DLD1 (cell line): ENCODE data around the gene CFAP299.

Experiments
- in situ Hi-C: cut with HindIII; loops from 2 replicates; pipeline ENCODE4 v1.10.0; 2017; ENCODE audit warnings: low sequenced_read_pairs

Gene CFAP299

GRCh38 chr4:80386281-80386886, 50.9 kb downstream of the CFAP299 start:
- in situ Hi-C loops: no loop called here

GRCh38 chr4:80387390-80388283, 52.1 kb downstream of the CFAP299 start:
- in situ Hi-C loops: no loop called here

DNA sequence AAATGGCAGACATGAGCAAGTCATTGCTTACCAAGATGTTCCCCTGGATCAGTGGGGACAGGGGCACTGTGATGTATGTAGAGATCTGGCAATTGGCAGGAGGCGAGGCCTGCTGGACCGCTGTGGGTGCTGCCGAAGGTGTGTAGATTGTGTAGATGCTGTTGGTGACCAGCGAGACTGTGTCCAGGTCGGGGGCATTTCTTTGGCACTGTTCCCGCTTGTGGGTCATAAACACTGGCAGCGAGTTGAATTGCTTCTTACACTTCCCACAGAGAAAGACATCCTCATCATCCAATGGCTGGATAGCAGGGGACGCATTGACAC, 52.7 kb downstream of the CFAP299 start:
- in situ Hi-C loops: no loop called here

GRCh38 chr4:80390178-80390577, 54.6 kb downstream of the CFAP299 start:
- in situ Hi-C loops: no loop called here

- in situ Hi-C loops: no loop called here
These were observed 57.9 kb downstream of the CFAP299 start for GRCh38 chr4:80393246-80393969.

DNA sequence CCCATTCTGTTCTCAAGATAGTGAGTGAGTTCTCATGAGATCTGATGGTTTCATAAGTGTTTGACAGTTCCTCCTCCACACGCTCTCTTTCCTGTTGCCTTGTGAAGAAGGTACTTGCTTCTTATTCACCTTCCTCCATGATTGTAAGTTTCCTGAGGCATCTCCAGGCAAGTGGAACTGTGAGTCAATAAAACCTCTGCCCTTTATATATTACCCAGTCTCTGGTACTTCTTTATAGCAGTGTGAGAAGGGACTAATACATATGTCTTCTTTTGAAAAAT, 58.4 kb downstream of the CFAP299 start:
- in situ Hi-C loops: no loop called here

DNA sequence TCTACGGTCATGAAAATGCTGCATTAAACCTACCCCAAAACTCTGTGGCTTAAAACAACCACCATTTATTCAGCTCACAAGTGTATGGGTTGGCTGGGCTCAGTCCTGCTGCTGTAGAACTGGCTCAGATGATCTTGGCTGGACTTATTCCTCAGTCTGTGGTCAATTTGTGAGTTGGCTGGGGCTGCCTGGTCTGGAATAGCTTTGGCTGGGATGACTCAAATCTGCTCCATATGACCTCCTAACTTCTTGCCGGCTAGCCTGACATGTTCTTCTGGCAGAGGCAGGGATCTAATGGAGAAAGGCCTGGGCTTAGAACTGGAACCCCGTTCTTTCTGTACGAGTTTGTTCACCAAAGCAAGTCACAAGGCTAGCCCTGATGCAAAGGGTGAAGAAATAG, 71.7 kb downstream of the CFAP299 start:
- in situ Hi-C loops: no loop called here

DNA sequence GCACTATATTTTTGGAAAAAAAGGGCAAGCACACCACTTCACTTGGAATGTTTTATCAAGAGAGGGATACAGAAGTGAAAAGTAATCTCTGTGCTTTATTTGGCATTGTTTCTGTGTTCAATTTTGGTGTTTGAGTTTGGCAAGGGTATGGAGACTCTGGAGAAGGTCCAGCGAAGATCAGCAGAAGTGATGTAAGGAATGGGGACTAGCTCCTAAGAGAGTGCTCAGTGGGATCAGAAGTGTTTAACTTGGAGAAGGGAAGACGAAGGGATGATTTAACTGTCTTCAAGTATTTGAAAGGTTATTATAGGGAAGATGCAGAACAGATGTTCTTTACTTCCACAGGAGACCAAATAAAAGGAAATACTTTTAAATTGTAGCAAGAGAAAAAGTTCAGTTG, 74.3 kb downstream of the CFAP299 start:
- in situ Hi-C loops: no loop called here

GRCh38 chr4:80412322-80412721, 76.8 kb downstream of the CFAP299 start:
- in situ Hi-C loops: no loop called here

- in situ Hi-C loops: no loop called here
These were observed 77.6 kb downstream of the CFAP299 start for GRCh38 chr4:80413086-80413485.

GRCh38 chr4:80417019-80417418, 81.5 kb downstream of the CFAP299 start:
- in situ Hi-C loops: no loop called here

DNA sequence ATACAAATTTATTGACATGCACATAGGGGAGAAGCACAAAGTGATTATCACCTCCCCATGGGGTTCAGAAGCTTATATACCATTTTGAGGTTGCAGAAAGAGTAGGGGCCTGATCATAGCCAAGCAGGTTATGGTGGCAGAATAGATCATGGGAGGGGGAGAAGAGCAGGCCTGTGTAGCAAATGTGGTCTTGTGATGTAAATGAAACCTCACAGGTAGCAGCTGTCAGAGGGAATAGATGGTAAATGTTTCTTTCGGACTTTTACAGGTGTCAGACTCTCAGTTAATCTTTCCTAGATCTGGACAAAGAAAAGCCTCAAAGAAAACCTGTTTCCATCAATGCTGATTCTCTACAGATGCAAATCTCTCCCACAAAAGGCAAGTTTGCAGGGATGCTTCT, 84.4 kb downstream of the CFAP299 start:
- in situ Hi-C loops: no loop called here

DNA sequence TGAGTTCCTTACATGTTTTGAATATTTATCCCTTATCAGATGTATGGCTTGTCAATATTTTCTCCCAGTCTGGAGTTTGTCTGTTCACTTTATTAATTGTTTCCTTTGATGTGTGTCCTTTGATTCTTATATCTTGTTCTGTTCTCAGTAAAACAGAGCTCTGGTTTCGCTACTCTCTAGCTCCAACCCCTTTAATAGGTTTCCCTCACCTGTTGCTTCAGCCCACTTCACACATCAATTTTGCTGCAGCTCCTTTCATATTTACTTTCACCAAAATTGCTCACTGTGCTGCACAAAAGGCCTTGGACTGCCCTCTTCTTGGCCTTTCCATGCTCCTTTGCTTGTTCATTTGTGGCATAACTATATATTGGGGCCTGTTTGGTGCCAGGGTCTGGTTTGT, 85.1 kb downstream of the CFAP299 start:
- in situ Hi-C loops: no loop called here

GRCh38 chr4:80422727-80423404, 87.3 kb downstream of the CFAP299 start:
- in situ Hi-C loops: no loop called here

- in situ Hi-C loops: no loop called here
These were observed 88.2 kb downstream of the CFAP299 start for GRCh38 chr4:80423553-80424224.

DNA sequence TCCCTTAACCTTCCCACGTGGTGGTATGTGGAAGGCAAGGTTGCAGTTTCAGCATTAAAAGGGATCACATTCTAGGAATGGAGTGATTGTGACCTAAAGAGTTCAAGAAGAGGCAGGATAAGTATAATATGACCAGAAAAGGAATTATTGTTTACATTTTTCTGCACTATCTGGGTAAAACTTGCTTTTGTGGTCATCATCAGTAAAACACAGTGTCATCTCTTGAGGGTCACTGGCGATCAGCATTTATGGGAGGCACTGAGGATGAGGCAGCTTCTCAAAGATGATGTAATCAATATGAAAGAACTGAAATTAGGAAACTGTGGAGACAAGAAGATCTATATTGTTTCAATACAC, 88.7 kb downstream of the CFAP299 start:
- in situ Hi-C loops: no loop called here

GRCh38 chr4:80425124-80426100, 89.9 kb downstream of the CFAP299 start:
- in situ Hi-C loops: no loop called here

GRCh38 chr4:80431203-80431965, 95.9 kb downstream of the CFAP299 start:
- in situ Hi-C loops: no loop called here

- in situ Hi-C loops: no loop called here
These were observed 98.7 kb downstream of the CFAP299 start for GRCh38 chr4:80434238-80434637.
